Cardiac fibroblast (primary cell): Measurements from ENCODE around the gene ANKRD33B.
A peak's percentile ranks its signal among the peaks of the same experiment; 100 is the strongest.
"Not testable (repeated sequence)": the region's sequence is repeated elsewhere in the genome, so short reads cannot be mapped to it uniquely, and the experiment has no call there.

Source experiments
- DNase-seq, 2 donors: peaks; one replicate each; pipeline versions ENCODE4 v3.0.0 to v3.0.0-alpha.2; 2010; ENCODE audit warnings: low read depth in 2 of 2
- H3K4me3 ChIP-seq, 2 donors: replicated peaks in 1 of 2; 1 replicate in 1 of 2; 2 replicates in 1 of 2; pipeline ENCODE4 v1.5.1; 2011; ENCODE audit warnings: low read depth in 2 of 2, low read length in 2 of 2, mild to moderate bottlenecking in 2 of 2, moderate library complexity in 1 of 2
- TF ChIP-seq, protein P1 (sequence below): IDR thresholded peaks from one replicate; pipeline ENCODE4 v1.5.1; 2011; ENCODE audit warnings: low read depth, mild to moderate bottlenecking, low read length, inconsistent platforms

Gene ANKRD33B

DNA sequence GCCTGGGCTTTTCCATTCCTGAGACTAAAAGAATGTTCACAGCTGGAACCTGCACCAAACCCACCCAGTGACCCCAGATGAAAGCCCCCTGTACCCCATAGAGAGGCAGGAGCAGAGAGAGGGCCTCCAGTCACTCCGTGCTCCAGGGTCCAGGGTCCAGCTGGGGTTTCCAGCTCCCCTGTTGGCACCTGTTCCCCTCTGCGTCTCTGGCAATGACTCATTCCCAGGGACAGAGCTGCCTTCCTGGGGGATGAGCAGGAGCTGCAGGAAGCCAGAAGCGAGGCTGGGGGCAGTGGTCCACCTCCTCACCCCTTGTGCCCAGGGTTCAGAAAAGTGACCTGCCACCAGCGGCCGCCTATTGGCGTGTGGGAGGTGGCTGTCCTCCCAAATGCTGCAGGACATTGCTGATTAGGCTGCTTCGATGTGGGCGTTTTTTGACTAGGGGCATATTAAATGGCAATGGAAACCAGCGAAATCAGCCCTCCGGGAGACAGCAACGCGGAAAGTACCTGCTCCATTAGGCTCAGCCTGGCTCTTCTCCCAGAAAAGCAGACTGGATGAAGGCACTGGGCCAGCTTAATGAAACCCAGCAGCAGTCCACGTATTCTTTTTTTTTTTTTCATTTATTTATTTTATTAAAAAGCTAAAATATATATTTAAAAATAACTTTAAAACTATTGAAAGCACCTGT, 99.8 kb downstream of the ANKRD33B start:
- H3K4me3 ChIP-seq = no peak overlapping the region
- TF ChIP-seq, protein P1, sequence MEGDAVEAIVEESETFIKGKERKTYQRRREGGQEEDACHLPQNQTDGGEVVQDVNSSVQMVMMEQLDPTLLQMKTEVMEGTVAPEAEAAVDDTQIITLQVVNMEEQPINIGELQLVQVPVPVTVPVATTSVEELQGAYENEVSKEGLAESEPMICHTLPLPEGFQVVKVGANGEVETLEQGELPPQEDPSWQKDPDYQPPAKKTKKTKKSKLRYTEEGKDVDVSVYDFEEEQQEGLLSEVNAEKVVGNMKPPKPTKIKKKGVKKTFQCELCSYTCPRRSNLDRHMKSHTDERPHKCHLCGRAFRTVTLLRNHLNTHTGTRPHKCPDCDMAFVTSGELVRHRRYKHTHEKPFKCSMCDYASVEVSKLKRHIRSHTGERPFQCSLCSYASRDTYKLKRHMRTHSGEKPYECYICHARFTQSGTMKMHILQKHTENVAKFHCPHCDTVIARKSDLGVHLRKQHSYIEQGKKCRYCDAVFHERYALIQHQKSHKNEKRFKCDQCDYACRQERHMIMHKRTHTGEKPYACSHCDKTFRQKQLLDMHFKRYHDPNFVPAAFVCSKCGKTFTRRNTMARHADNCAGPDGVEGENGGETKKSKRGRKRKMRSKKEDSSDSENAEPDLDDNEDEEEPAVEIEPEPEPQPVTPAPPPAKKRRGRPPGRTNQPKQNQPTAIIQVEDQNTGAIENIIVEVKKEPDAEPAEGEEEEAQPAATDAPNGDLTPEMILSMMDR = no peak
- DNase-seq = peak; percentile 29 to 54

DNA sequence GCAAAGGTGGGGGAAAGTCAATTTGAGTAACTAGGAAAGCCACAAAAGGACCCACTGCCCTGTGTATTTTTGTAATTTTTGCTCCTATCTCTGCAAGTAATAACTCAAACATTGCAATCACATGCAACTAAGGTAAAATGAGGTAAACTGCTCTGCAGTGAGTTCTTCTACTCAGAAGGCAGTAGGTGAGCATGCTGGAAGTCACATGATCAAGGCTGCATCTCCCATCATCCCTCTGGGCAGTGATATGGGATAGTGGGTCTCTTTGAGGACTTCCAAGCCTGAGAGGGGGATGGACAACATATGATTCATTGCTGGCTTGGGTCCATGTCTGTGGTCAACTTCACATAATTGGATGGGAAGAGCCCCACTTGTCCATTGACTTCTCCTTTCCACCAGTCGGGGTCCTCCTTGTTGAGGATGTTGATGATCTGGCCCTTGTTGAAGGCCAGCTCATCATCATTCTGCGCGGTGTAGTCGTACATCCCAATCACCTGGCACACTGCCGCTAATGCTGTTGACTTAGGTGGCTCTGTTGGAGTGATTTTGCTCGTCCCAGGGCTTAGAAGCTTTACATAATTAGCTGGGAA, 100.4 kb downstream of the ANKRD33B start:
- not testable (repeated sequence) for H3K4me3 ChIP-seq
- peak in 1 of 2 donors; percentile 38 for DNase-seq

DNA sequence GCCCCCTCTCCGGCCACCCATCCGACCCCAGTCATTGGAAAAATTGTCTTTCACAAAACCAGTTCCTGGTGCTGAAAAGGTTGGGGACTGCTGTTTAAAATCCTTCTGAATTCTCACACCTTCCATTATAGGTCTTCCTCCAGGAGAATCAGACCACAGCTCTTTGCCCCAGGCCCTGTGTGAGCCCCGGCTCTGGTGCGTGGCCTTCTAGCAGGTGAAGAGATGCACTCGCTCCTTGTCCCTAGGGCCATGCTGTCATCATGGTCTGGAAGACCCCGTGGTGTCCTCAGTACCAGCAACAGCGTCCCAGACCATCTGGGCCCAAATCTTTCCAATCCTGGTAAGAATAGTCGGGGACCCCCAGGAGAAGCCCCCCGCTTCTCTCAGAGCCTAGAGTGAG, 101.9 kb downstream of the ANKRD33B start:
- H3K4me3 ChIP-seq = no peak overlapping the region
- no peak for DNase-seq
- TF ChIP-seq, protein P1 = no peak

DNA sequence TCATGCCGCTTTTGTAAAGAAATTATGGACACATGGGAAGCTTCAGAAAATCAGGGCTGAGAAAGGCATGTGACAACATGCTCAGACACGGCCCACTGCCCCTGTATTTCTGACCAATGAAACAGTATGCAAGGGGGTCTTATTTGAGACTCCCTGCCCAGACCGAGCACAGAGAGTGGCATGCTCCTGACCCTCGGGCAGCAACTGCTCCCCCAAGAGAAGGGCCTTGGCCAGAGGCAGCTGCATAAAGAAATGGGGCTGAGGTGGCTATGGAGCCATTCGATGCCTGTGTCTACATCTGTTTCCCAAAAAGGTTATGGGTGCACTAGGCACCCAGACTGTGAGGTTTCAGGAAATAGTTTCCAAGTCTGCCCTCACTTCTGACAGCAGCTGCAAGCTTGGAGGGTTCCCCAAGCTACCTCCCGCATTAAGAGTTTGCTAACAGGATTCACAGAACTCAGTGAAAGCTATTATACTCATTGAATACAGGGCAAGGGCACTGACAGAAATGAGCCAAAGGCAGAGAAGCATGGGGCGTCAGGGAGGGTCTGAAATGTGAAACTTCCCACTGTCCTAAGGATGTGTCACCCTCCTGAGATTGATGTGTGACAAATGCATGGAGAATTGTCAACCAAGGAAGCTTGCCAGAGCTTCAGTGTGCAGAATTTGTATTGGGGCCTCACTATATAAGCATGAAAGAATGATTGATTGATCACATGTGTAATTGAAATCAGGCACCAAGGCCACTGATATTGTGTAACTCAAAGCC, 102.8 kb downstream of the ANKRD33B start:
- H3K4me3 ChIP-seq = no peak overlapping the region
- no peak for DNase-seq
- TF ChIP-seq, protein P1 = no peak

DNA sequence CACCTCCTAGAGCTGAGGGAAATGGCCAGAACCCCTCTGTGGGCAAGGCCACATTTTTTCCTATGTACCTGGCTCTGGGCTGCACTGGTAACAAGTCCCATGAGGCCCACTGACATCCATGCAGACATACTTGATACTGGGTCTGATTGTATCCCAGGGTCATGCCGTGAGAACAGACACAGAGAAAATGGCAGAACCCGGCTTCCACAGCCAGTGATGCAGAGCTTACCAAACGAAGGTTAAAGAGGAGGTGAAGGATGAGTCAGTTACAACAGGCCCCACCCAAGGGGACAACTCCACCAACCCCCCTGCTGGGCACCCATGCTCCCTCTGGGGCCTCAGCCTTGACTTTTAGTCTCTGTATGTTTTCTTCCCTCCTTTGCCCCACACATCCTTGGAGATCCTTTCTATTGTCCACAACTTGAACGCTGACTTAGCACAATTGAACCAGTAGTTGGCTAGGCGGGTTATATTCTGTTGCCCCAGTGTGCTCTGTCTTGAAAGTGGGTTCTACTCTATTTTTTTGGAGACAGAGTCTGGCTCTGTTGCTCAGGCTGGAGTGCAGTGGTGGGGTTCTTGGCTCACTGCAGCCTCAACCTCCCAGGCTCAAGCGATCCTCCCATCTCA, 103.7 kb downstream of the ANKRD33B start:
- no peak overlapping the region for H3K4me3 ChIP-seq
- DNase-seq = no peak
- TF ChIP-seq, protein P1 = no peak

DNA sequence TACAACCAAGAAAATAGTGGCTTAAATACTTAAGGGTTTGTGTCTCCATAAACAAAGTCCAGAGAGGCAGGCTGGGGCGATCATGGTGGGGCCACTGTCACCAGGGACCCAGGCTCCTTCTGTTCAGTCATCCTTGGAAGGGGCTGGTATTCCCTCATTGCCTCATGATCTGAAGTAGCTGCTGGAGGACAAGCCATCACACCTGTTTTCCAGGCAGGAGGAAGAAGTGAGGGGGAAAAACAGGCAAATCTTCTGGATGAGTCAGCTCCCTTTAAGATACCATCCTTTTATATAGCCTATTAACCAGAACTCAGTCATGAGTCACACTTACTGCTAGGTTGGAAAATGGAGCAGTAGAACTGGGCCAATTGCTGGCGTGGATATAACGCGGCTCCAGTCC, 104.8 kb downstream of the ANKRD33B start:
- peak in 1 of 2 donors; percentile 24 for DNase-seq
- H3K4me3 ChIP-seq = no peak overlapping the region
- TF ChIP-seq, protein P1 = no peak

DNA sequence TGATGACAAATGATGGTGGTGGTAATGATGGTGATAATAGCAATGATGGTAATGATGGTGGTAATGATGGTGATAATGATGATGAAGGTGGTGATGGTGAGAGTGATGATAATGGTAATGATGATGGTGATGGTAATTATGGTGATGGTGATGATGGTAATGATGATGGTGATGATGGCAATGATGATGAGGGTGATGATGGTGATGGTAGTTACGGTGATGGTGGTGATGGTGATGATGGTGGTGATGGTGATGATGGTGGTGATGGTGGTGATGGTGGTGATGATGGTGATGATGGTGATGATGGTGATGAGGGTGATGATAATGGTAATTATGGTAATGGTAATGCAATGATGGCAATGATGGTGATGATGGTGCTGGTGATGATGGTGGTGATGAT, 106.1 kb downstream of the ANKRD33B start:
- TF ChIP-seq, protein P1 = no peak
- DNase-seq = no peak
- H3K4me3 ChIP-seq = no peak overlapping the region
